HL-60/S4 treated with phorbol 12-myristate 13-acetate at 8.2 ng/mL for 4 days and 3 days (cell line): Measurements from ENCODE around the gene UQCC3.
"Not testable (repeated sequence)": the region's sequence is repeated elsewhere in the genome, so short reads cannot be mapped to it uniquely, and the experiment has no call there.

Source experiments
- in situ Hi-C: fragments of 300-500 bp; cut with MboI; formaldehyde crosslinking; loops from 2 replicates; pipeline ENCODE4 v1.15.0; 2022; ENCODE audit warnings: low sequenced_read_pairs

Gene UQCC3

GRCh38 chr11:62665599-62666258 lies 5.7 kb upstream of the UQCC3 start:
- in situ Hi-C loops, result no loop called here

DNA sequence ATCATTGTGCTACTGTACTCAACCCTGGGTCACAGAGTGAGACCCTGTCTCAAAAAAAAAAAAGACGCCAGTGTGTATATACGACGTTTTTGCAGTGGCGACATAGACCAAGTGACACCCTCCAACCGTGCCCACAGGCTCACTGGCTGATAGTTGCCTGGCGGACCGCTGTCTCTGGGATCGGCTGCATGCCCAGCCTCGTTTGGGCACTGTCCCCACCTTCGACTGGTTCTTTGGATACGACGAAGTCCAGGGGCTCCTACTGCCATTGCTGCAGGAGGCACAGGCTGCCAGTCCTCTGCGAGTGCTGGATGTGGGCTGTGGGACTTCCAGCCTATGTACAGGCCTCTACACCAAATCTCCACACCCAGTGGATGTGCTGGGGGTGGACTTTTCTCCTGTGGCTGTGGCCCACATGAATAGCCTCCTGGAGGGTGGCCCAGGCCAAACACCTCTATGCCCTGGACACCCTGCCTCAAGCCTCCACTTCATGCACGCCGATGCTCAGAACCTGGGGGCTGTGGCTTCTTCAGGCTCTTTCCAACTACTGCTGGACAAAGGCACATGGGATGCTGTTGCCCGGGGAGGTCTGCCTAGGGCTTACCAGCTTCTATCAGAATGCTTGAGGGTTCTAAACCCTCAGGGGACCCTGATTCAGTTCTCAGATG lies 5.1 kb upstream of the UQCC3 start:
- in situ Hi-C loops, result no loop called here

DNA sequence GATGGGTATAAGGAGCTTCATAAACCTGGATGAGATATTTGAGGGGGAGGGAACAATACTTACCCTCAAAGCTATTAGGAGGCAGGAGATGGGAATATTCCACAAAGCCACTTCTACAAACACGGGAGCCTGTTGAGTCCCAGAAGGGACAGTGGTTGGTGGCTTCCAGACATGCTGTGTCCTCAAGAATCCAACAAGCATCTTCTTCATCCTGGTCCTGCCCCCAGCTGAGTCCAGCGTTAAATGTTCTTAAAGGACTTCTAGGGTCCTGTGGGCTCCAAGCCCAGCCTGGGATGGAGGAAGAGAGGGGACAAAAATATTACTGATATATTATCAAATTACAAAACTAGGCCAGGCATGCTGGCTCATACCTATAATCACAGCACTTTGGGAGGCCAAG lies 4.0 kb upstream of the UQCC3 start:
- in situ Hi-C loops, result no loop called here

DNA sequence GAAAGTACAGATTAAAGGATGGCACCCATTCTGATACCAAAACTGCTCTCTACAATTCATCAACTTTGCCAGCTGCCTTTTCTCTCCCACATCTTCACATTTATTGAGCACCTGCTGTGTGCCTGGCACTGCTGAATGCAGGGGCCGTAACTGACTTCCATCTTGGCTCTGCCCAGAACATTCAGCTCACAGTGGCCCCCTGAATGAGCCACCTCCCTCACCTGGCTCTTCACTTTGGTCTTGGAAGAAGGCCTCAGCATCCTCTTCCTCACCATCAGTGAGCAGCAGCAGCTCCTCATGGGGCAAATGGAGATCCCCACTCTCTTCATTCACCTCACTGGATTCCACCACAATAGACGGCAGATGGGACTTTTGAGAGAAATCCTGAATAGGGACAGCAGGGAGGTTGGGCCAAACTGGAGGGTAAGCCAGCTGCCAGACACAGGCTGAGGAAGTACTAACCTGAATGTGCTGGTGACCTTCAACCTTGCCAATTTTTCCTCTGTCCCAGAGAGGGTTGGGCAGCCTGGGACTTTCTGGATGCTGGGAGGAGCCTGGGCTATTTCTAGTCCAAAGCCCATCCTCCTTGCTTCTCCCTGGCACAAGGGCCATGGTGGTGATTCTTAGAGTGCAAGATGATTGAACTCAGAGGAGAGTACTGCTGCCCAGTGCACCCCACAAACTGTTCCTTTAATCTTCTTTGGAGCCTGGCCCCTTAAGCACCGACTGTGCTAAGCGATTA lies 1.9 kb upstream of the UQCC3 start:
- in situ Hi-C loops, result no loop called here

DNA sequence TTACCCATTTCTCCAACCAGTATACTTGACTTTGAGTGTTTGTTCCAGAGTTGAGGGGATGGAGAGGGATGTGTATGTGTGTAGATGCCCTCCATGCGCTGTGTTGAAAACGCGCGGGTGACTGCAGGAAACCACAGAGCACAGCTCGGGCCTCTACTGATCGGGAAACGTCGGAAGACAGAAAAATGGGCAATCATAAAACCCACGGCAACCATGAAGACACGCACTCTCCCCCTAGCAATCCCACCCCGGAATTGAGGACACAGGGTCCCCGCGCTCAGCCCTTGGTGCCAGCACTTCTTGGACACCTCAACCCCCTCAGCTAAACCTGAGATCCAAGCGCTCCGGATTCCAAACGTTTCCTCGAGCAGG lies 251 bp upstream of the UQCC3 start:
- in situ Hi-C loops, result no loop called here

GRCh38 chr11:62673196-62673525 lies 1.7 kb downstream of the UQCC3 start:
- in situ Hi-C loops, result no loop called here

DNA sequence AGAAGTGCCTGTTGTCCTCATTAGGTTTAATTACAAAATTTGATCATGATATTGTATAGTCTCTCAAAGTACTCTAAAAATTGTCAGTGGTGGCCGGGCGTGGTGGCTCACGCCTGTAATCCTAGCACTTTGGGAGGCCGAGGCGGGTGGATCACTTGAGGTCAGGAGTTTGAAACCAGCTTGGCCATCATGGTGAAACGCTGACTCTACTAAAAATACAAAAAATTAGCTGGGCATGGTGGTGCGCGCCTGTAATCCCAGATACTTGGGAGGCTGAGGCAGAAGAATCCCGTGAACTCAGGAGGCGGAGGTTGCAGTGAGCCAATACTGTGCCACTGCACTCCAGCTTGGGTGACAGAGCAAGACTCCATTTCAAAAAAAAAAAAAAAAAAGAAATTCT lies 3.9 kb downstream of the UQCC3 start:
- in situ Hi-C loops, result not testable (repeated sequence)

DNA sequence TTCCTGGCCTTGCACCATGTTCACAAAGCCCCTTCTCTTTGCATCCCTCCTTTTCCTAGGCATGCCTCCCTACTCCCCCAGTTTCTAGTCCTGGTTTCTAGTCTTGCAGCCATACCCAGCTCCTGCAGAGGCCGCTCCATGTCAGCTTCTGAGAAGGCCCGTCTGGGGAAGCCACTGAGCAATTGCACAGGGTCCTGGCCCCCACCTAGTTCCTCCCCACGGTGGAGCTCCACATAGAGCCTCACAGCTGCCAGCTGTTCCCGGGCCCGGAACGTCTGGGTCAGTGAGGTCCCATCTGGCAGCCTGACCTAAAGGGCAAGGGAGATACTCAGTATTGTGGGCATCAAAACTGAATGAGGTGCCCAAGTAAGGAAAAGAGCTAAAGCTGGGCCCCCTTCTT lies 5.2 kb downstream of the UQCC3 start:
- in situ Hi-C loops, result no loop called here

DNA sequence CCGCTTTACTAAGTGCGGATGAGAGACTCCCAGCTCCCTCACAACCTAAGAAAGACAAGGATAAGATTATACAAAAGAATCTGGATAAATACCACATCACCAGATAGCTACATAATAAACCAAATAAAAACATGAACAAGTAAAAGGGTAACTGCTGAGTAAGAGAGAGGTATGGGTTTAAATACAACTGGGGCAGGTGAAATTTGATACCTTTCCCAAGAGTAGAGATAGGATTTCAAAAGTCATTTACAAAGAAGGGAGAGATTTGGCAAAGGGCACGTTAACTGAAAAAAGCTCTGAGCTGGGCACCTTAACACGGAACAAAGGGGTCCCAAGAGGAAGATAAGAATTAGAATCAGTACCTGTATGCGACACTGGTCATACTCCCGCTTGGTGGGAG lies 5.7 kb downstream of the UQCC3 start:
- in situ Hi-C loops, result no loop called here

DNA sequence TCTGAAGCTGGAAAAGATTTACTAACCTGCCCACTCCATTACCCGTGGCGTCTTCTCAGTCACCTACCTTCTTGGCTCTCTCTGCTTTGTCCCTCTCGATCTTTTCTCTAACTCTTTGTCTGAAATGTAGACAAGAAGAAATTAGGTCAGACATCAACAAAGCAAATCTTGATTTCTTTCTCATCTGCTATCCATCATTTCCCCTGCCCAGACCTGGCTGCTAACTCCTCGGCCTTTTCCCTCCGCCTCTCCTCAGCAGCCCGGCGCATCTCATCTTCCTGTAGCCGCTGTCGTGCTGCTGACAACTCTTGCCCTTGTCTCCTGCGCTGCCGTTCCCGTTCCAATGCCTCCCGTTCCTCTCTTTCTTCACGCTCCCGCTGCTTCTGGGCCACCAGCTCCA lies 6.2 kb downstream of the UQCC3 start:
- in situ Hi-C loops, result no loop called here

DNA sequence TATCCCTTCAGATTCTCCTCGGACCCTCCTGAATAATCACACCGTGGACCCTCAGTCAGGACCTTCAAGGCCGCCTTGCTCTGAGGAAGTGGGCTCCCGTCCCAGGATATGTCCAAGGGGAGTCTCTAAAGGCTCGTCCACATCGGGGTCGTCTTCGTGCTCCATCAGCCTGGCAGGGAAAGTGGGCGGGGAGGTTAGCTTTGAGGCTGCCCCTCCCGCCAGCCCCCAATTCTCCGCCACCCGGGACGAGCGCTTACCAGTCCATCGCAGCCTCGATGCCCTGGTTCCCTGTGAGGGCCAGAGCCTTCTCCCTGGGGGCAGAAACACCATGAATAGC lies 6.9 kb downstream of the UQCC3 start:
- in situ Hi-C loops, result no loop called here

GRCh38 chr11:62678770-62679696 lies 7.6 kb downstream of the UQCC3 start, which contains the start of gene UBXN1:
UBXN1 (minus strand) TSS chr11:62679073; CDS start chr11:62678923, 150 bp downstream.
- in situ Hi-C loops, result no loop called here

DNA sequence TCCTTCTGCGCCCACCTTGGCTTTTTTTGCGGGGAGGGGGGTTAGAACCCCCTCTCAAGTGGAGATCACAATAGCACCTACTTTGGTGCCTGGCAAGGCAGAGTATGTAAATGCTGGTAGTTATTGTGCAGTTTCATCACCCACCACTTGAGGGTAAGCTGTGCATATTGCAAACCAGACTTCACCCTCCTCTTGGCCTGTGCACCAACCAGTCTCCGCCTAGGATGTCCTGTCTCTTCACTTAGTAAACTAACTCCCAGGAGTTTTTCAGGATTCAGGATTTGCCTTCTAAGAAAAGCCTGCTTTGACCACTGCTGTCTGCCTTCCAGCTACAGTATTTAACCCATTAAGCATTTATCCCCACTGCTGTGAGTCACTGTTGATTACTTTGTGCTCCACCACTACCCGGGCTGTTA lies 9.4 kb downstream of the UQCC3 start:
- in situ Hi-C loops, result no loop called here

DNA sequence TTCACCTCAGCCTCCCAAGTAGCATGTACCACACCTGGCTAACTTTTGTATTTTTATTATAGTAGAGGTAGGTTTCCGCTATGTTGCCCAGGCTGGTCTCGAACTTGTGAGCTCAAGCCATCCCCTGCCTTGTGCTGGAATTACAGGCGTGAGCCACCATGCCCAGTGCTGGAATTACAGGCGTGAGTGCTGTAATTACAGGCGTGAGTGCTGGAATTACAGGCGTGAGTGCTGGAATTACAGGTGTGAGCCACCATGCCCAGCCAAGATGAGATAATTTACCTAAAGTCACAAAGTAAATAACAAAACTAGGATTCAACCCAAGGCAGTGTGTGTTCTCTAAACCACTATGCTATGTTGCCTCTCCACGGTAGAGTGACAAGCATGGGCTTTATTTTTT lies 11.0 kb downstream of the UQCC3 start:
- in situ Hi-C loops, result no loop called here

DNA sequence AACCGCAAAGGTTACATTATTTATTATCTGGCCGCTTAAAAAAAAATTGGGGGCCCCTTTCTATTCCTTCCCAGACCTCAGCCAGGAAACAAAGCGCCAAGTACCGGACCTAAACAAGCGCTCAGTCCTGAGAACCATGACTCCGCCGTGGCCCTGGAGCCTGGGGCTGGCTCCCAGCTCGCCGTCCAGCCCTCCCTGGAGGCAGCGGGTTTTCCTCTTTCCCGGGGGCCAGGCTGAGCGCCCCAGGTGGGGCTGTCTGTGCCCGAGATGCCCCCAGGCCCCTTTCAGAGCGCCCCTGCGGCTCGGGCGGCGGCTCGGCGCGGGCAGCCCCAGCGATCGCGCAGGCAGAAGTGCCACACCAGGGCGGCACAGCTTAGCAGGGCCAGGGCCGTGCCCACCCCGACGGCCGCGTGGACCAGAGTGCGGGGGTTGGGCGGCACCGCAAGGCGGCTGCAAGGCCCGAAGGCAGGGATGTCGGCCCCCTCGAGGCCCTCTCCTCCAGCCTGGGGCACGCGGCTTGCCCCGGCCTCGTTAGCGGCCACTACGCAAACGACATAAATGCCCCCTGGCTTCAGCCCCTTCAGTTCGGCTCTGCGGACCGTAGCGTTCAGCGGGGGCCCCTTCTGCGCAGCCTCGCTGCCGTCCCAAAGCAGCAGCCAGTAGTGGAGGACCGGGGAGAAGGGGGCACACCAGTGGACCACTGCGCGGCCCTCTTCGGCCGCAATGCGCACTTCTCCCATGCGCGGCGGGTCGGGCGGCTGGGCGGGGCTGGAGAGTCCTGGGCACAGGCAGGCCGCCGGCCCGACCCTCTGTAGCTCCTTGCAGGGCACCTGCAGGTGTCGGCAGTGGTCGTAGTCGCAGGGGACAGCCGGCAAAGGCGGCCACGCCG lies 16.3 kb downstream of the UQCC3 start:
- in situ Hi-C loops, result no loop called here

GRCh38 chr11:62688491-62688890 lies 17.0 kb downstream of the UQCC3 start:
- in situ Hi-C loops, result no loop called here

DNA sequence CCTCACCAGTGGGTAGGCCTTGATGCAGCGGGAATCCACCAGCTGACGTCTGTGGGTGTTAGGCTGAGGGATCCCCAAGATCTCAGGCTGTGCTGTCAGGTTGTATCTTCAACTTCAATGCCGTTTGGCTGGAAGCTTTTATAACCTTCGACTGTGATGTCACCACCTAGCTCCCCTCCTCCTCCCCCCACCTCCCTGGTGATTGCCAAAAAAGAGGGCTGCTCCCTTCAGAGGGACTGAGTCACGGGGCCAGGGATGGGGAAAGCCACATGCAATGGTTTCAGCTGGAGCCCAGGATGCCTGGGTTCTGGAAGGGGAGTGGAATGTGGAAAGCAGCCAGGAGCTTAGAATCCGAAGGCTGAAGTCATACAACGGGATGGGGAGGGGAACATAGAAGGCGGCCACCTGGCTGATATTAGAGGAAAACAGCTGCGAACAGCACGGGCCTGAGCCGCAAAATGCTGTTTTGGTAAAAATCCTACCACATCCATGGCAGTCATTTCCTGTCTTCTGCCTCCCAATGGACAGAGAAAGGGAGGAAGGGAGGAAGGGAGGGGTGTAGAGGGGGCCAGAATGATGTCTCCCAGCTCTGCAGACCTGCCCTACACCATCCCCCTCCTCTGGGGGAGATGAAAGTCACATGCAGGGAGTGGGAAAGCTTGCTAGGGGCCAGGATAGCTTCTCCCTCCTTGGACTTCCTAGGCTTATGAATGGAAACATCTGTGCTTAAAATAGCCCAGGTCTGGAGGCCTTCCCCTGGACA lies 18.1 kb downstream of the UQCC3 start, which contains the start of gene LRRN4CL:
TSS of gene LRRN4CL (minus strand) at position 110 of the 763 bp plus-strand sequence. CDS start 1,022 bp downstream, outside the sequence.
- in situ Hi-C loops, result no loop called here

GRCh38 chr11:62693624-62694023 lies 22.2 kb downstream of the UQCC3 start:
- in situ Hi-C loops, result not testable (repeated sequence)

- in situ Hi-C loops, result no loop called here
These were observed 23.1 kb downstream of the UQCC3 start for GRCh38 chr11:62694455-62695167.
